ENCODE measurements around the gene SPRY2. TPM values are rescaled to one million over a fixed set of nuclear protein-coding genes. Genes with fewer than 3 reads are reported as not detected.

SPRY2 gene
- total RNA-seq, 4 donors from 2014 or later = 17.9 to 37.0 (median 24.5) TPM

DNA sequence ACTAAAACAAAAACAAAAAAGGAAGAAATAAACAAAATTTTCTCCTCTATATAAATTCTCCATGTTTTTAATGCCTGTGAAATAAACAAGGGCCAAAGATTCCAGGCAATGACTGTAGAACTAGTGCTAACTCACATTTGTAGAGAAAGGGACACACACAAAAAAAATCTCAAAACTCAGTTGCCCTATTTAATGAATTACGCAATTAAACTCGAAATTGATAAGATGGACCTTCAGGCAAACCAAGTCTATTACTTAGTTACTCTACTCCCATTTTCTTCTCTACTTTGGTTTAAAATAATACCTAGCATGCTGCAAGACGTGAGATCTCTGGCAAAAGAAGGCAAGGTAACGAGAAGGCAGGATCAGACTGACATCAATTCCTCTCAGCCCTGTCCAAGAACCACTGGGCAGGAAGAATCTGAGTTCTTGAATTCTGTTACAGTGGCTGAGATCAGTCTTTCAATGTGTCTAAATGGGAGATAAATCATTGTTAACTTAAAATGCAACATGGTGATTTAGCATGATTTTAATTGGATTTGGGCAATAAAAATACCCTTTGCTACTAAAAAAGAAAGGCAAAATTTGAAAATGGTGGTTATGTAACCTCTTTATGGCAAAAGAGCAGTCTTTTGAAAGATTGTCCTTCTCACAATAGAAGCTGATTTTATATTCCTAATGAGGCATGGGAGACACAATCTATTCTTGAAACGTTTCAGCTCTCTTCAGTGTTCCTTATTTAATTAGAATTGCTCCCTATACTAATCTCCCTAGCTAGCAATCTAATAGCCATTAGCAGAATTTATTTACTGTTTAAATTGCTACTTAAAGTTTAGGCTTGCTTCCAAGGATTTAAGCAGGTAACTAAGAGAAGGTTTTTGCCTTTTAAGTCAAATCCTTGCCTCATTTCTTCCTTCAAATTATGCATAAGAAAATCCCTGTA, 25.9 kb downstream of the SPRY2 start:
- Histone ChIP-seq H3K4me1 (no peaks in the 10 kb centered on the region), H3K9me3 (no peaks in the 10 kb centered on the region), H3K27ac (no peak overlapping the region), H3K36me3 (no peaks in the 10 kb centered on the region), H3K4me3 (replicated peaks in 1 of 3) (no peak overlapping the region), H3K27me3 (no peaks in the 10 kb centered on the region)
- intact Hi-C loops (cut with DNase I) = no loop called here
- TF ChIP-seq POLR2A (IDR thresholded peaks at IDR 0.05) = no peak
- TF ChIP-seq, protein P1, sequence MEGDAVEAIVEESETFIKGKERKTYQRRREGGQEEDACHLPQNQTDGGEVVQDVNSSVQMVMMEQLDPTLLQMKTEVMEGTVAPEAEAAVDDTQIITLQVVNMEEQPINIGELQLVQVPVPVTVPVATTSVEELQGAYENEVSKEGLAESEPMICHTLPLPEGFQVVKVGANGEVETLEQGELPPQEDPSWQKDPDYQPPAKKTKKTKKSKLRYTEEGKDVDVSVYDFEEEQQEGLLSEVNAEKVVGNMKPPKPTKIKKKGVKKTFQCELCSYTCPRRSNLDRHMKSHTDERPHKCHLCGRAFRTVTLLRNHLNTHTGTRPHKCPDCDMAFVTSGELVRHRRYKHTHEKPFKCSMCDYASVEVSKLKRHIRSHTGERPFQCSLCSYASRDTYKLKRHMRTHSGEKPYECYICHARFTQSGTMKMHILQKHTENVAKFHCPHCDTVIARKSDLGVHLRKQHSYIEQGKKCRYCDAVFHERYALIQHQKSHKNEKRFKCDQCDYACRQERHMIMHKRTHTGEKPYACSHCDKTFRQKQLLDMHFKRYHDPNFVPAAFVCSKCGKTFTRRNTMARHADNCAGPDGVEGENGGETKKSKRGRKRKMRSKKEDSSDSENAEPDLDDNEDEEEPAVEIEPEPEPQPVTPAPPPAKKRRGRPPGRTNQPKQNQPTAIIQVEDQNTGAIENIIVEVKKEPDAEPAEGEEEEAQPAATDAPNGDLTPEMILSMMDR (IDR thresholded peaks at IDR 0.05) = no peak
- DNase-seq = no peak
- WGBS, 2 donors = 84 to 86% methylated on average over 5 of the region's 5 CpGs

- Histone ChIP-seq H3K36me3 (no peaks in the 10 kb centered on the region), H3K27me3 (no peaks in the 10 kb centered on the region), H3K27ac (no peak overlapping the region), H3K4me3 (replicated peaks in 1 of 3) (no peak overlapping the region), H3K9me3 (no peaks in the 10 kb centered on the region), H3K4me1 (no peaks in the 10 kb centered on the region)
- DNase-seq = no peak
- 94 to 100% methylated on average over 1 of the region's 1 CpG for WGBS, 2 donors
- no peak for TF ChIP-seq POLR2A (IDR thresholded peaks at IDR 0.05)
- TF ChIP-seq, protein P1 (IDR thresholded peaks at IDR 0.05) = no peak
- intact Hi-C loops (cut with DNase I) = no loop called here
Measured at GRCh38 chr13:80313668-80314256, 27.2 kb downstream of the SPRY2 start.

- Histone ChIP-seq H3K4me3 (replicated peaks in 1 of 3) (no peak overlapping the region), H3K36me3 (no peaks in the 10 kb centered on the region), H3K27me3 (no peaks in the 10 kb centered on the region), H3K27ac (no peak overlapping the region), H3K9me3 (no peaks in the 10 kb centered on the region), H3K4me1 (no peaks in the 10 kb centered on the region)
- no peak for DNase-seq
- intact Hi-C loops (cut with DNase I) = no loop called here
- no peak for TF ChIP-seq POLR2A (IDR thresholded peaks at IDR 0.05)
- TF ChIP-seq, protein P1 (IDR thresholded peaks at IDR 0.05) = no peak
- WGBS, 2 donors = 82 to 96% methylated on average over 3 of the region's 3 CpGs
Measured at GRCh38 chr13:80312967-80313366, 28.0 kb downstream of the SPRY2 start.

GRCh38 chr13:80312012-80312704, 28.8 kb downstream of the SPRY2 start:
- H3K4me3 ChIP-seq (replicated peaks in 1 of 3) = no peak overlapping the region
- H3K27ac ChIP-seq = no peak overlapping the region
- peaks cover 0 to 3% of the 10 kb centered on the region in 2 donors for H3K4me1 ChIP-seq
- DNase-seq = no peak
- H3K9me3 ChIP-seq = no peaks in the 10 kb centered on the region
- no peaks in the 10 kb centered on the region for H3K36me3 ChIP-seq
- no peak for TF ChIP-seq POLR2A (IDR thresholded peaks at IDR 0.05)
- TF ChIP-seq, protein P1 (IDR thresholded peaks at IDR 0.05) = no peak
- intact Hi-C loops (cut with DNase I) = no loop called here
- no peaks in the 10 kb centered on the region for H3K27me3 ChIP-seq
- 79% methylated on average over 5 of the region's 5 CpGs for WGBS, 2 donors
